ENCODE results near the gene CNST.
"Not testable (repeated sequence)": the region's sequence is repeated elsewhere in the genome, so short reads cannot be mapped to it uniquely, and the experiment has no call there.

CNST gene

DNA sequence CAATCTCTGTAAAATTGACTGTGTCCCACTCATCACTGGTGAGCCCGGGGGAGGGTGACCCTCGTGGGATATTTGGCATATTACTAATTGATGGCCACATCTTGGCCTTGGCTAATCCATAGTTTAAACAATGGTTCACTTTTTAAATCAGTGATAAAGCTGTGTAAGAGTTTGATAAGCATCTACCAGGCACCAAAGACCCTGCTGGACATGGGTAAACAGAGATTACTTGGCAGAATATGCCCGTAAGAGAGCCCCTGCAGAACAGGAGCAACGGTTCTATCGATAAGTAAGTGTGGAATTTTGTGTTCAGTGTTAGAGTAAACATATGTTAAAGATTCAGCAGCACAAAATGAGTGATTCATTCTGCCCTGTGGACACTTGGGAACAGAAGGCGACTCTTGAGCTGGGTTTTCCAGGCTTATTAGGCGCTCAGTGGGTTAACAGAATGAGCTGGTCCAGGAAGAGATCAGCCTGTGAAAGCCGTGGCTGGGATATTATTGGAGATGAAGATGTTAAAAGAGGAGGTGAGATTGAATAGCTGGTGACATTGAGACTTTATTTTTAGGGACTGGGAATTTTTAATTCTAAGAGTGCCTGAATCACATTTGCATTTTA, 55.9 kb downstream of the CNST start:
- ATAC-seq = no peak

DNA sequence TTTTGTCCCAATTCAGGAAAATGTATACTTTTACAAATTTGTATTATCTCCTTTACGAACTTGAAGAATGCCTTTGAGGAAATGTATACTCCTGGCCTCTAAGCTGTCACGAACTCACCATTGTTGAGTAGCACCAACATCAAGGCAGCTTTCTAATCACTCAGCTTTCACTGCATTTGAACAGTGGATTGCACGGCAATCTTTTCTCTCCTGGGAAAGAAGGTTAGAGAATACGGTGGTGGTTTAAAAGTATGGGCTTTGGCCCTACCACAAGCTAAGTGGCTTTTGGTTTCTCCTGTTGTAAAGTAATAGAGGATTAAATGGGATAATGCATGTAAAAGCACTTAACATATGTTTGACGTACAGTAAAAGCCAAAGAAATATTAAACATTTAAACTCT, 57.8 kb downstream of the CNST start:
- no peak for ATAC-seq

DNA sequence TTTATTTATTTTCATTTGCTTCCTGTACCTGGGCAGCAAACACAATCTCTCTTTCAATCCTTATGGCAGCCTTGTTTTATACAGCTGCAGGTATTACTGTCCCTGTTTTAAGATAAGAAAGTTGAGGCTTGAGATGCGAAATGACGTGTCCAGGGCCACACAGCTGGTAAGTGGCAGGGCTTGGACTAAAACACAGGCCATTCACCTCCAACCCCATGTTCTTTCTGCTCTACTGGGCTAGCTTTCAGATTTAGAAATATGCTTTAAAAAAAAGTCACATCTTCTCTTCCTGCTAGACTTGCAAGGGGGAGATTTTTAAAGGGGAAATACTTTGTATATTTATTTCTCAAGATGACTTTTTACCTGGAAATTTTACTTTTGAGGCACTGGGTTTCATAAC, 62.8 kb downstream of the CNST start:
- peak; percentile 9 to 45 for ATAC-seq

DNA sequence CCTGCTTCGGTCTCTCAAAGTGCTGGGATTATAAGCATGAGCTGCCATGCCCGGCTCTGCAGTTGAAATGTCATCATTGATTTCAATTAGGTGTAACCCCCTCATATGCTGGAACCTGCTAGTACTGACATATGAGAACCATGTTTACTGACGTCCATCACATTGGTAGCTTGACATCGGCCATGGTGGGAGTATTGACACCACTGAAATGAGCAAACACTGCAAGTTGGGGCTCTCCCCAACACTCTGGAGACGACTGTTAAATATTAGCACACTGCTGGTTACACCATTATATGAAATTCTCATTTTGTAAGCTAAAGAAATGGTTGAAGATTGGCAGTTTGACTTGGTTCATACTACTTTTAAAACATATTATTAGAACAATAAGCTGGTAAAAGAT, 63.7 kb downstream of the CNST start:
- ATAC-seq = peak in 1 of 2 donors; percentile 28

DNA sequence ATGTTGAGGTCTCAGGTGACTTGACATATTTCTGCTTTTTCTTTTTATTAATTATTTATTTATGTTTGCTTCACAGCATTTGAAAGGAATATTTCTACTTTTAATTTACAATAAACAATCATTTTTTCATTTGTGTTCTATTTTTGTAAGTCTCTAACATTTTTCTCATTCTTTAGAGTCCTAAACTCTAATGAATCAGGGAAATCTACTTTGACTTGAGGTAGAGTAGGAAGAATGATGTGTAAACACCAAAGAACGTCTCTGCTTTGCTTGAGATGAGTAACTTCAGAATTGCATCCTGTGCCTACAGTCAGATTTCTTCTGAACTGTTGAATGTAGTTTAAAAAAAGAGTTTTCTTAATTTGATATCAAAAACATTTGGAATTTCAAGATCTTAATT, 65.2 kb downstream of the CNST start:
- ATAC-seq = no peak

DNA sequence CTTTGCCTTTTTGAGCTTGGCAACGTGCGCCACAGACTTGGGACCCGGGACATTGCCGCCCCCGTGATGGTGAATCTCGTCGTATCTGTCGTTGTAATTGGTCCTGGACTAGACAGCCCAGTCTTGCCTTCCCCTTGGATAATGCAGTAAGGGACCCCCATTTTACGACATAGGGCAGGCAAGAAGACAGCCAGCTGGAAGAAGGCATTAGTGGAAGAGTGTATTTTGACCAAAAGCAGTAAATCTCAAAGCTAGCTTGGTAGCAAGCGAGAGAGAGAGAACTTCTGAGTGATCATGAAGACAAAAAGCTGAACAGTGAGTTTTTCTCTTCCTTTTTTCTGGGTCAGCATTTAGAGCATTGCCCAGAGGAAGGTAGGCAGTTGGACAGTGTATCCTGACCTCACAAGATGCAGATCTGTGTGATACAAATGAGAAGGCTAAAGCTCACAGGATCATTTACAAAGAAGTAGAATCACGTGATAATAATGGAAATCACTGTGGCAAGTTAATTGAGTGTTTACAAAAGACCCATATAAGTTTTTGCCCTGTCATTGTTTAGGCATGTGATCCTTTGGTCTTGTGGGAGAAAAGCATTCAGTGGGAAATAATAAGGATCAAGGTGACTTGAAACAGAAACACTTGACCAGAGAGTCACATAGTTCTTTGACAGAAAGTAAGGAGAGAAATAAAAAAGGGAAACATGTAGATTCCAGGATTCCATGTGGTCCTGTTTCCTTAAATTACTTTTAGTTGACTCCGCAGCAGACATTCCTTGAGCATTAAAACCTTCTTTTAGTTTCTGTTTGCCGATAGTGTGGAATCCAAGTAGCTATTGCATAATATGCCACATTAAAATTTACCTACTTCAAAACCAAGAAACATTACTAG, 66.3 kb downstream of the CNST start:
- ATAC-seq = no peak

DNA sequence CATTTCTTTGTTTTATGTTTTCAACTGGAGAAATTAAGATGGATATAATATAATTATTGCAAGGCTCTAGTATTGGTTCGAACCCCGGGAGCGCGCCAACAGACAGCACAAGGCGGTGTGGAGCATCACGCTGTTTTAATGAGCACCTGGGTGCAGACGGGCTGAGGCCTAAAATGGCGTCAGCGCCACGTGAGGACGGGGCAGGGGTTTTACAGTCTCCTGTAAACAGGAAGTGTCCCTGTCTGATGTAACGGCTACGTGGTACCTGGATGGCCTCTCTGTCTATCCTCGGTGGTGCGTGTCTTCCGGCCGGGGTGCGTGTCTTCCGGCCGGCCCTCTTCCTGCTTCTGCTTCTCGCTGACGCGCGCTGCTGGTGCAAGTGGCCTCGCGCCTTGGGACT, 68.4 kb downstream of the CNST start:
- ATAC-seq = not testable (repeated sequence)

DNA sequence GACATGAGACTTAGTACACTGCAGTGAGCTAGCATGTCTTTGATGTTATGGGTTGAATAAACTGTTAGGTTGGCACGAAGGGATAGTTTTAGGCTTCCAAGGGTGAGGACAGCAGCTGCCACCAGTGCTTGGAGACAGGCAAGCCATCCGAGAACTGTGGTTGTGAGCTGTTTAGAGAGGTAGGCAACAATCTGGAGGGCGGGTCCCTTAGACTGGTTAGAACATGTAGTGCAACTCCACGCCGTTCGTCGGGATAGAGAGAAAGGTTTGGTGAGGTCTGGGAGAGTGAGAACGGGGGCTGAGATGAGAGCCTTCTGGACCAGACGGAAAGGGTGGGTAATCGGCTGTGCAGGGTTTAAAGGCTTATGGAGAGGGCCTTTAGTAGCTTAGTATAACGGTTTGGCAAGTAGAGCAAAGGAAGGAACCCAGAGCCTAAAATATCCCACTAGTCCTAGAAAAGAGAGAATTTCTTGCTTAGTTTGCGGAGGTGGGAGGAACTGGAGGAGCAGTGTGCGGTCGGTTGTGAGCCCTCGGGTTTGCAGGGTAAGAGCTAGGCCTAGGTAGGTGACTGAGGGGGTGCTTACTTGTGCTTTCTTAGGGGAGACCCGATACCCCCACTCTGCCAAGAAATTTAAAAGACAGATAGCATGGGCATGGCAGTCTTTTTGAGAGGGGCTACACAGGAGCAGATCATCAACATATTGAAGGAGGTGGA, 72.8 kb downstream of the CNST start:
- no peak for ATAC-seq

DNA sequence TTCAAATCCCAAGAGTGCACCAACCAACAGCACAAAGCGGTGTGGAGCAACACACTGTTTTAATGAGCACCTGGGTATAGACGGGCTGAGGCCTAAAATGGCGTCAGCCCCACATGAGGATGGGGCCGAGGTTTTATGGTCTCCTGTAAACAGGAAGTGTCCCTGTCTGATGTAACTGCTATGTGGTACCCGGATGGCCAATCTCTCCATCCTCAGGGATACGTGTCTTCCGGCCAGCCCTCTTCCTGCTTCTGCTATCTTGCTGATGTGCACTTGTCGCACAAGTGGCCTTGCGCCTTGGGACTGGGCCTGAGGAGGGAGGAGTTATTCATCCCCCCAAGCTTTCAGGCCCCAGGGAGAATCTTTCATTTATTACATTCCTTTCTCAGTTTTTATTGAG, 73.5 kb downstream of the CNST start:
- no peak for ATAC-seq

DNA sequence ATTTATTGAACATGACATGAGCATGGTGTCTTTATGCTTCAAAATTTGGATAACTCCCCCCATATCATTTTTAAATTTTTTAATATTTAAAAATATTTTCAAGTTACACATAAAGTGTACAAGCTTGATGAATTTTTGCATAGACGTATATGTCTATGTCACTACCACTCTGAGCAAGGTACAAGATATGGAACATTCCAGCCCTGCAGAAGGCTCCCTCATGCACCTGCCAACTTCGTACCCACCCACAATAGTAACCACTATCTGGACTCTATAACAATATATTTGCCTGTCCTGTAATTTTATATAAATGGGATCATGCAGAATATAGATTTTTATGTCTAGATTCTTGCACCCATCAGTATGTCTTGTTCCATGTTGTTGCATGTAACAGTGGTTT, 74.5 kb downstream of the CNST start:
- no peak for ATAC-seq

DNA sequence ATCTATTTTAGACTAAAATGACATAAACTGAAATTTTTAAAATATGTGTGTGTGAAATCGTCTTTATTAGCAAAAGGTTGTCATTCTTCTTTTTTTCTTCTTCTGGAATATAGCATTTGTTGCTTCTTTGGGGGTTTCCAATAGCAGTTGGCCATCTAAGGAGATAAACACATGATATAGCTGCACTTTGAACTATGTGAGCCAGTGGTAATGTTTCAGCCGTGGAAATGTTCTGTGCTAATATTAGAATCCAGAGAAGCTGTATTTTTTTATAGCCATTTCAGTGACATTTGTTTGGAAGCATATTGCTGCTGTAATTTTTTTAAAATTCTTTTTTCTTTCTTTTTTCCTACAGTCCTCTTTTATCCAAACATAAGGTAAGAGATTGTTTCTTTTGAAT, 75.1 kb downstream of the CNST start:
- no peak for ATAC-seq

DNA sequence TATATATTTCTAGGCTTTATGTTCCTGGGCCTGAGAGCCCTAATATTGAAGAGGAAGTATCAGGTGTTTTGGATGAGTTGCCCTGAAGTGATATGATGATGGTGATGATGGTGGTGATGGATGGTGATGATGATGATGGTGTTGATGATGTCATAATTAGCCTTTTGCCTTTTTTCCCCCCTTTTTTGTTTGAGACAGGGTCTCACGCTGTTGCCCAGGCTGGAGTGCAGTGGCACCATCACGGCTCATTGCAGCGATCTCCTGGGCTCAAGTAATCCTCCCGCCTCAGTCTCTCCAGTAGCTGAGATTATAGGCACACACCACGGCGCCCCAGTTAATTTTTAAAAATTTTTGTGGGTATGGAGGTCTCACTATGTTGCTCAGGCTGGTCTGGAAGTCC, 76.5 kb downstream of the CNST start:
- ATAC-seq = no peak

DNA sequence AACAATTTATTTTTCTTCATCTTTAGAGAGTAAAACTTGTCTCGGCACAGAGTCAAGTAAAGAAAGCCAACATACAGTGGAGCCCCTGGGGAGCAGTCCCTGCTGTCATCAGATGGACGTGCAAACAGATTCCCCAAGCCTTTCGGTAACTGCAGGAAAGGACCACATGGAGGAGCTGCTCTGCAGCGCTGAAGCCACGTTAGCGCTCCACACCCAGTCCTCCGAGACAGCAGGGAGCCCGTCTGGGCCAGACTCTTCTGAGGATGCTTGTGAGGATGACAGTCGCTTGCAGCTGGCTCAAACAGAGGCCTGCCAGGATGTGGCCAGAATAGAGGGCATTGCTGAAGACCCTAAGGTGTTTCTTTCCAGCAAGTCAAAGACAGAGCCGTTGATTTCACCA, 80.9 kb downstream of the CNST start:
- ATAC-seq = no peak

DNA sequence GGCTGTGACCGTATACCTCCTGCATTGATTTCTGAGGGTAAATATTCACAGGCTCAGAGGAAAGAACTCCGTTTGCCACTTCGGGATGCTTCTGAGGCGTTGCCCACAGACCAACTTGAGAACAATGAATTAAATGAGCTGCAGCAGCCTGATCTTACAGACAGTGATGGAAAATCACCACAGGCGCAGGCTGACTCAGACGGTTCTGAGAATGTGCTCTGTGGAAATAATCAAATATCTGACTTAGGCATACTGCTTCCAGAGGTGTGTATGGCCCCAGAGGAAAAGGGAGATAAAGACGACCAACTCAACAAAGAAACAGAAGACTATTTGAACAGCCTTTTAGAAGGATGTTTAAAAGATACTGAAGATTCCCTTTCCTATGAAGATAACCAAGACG, 81.3 kb downstream of the CNST start:
- no peak for ATAC-seq

DNA sequence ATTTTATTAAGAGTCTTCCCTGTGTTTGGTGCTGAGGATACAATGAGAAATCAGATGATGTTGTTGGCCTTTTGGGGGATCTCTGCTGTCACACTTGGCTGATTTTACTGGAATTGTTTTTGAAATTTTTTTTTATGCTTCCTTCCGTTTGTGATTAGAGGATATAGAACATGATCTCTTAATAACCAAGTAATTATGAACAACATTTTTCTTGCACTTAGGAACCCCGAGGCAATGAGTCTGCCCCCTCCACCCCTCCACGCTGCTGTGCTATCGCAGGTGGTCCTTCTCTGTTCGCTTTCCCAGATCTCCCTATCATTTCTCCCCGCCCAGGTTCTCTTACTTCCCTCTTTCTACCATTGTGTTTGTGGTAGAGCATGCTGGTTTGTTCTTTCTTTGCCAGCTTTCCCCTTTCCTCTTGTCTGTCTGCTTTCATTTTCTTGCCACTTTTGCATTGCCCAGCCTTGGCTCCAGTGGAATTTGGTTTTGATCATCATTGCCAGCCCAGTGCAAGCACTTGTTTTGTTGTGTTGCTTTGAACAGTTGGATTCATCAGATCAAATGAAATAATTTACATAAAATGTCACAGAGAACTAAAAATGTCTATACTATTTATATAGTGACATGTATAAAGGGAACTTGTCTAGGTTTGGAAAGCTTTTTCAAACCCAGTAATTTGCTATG, 84.9 kb downstream of the CNST start:
- ATAC-seq = no peak

DNA sequence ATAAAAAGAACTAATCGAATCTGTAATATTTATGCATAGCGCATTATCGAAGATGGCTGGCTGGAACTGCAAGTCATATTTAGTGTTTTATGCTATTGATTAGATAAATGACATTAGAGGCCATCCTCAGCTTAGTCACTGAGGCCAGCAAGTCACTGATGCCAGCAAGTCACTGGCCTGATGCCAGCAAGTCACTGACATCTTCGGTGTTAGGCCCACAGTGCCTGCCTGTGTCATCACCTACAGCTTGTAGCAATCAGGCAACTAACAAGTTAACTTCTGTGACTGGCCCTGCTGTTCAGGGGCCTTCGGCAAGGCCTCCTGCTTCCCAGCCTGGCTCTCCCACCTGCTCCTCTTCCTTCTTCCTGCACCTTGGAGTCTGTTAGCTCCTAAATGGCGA, 92.3 kb downstream of the CNST start:
- no peak for ATAC-seq

DNA sequence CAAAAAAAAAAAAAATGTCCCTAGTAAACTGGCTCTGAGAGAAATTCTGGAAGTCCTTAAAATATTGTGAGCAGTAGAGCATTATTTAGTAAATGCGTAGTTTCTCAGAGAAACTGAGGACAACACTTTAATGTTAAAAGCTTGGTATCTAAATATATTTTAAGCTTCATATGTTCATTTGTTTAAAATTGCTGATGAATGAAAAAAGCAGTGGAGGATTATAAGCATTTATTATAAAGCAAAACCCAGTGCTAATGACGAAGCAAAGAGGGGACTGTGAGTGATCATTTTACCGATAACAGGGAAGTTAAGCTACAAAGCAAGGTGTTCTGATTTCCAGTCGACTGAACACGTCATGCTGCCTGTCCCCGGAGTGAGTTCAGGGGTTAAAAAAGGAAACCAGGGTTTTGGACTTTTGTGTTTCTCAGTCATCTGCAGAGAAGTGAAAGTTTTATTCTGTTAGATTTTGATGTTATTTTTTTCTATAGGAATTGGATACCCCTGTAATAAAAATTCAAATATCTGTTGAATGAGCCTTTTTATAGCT, 93.4 kb downstream of the CNST start:
- no peak for ATAC-seq

DNA sequence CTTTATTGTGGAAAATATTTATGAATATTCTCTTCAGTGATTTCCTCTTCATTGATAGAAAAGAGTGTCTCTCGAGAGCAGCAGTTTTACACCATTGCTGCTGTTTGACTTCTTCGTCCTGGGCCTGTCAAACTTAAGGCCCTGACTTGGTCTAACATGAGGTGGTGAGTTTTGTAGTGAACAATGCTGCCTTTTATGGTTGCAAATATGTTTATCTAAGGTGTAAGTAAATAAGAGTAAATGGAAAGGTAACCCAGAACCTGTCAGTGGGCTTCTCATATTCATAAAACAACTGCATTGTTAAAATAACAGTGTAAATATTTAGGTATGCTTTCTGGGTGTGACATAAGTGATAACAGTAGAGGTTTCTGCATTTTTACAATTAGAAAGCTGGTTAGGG, 95.2 kb downstream of the CNST start:
- no peak for ATAC-seq

DNA sequence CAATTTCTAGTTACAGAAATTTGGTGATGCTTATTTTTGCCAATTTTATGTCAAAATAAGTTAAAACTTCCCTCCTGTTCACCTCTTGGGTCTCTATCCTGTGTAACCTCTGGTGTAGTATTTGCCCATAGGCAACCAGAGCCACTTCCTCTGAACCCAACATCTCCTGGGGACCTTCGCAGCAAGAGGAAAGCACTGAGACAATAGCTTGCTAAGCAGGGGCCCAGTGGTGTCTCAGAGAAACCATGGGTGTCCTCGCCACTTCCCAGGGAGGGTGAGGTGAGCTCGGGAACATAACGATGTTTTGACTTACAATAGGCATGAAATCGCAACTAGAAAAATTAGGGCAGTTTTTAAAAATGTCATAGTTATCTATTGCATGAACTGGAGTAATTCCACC, 101.5 kb downstream of the CNST start:
- ATAC-seq = no peak

DNA sequence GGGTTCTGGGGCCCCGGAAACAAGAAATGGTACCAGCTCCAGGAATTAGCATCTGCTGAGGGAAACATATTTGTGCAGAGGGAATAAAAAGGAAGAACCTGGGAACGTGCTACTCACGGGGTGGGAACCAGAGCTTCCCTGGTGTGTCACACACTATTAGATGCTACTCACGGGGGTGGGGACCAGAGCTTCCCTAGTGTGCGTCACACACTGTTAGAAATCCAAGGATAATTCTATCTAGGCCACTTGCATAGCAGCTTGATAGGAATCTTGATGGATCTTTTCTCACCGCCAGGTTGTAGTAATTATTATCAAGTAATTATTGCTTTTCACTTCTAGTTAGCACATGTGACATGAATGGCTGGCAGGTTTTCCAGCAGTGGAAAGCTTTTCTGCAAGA, 103.4 kb downstream of the CNST start:
- no peak for ATAC-seq

DNA sequence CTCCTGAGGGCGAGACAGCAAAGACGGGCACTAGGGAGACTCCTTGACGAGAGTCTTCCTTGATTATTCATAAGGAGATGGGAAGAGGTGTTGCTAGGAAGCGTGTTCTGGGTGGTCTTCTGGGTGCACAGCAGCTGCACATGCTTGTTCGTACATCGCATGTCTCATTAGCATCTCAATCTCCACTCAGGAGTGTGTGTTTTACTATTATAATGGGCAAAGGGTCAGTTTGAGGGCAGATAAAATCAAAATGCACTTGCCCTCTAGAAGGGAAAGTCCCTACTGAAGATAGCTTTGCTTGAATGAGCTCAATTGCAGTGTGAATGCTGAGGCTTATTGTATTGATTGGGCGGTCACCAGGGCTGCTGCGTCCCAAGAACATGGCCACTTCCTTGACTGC, 107.8 kb downstream of the CNST start:
- no peak for ATAC-seq

DNA sequence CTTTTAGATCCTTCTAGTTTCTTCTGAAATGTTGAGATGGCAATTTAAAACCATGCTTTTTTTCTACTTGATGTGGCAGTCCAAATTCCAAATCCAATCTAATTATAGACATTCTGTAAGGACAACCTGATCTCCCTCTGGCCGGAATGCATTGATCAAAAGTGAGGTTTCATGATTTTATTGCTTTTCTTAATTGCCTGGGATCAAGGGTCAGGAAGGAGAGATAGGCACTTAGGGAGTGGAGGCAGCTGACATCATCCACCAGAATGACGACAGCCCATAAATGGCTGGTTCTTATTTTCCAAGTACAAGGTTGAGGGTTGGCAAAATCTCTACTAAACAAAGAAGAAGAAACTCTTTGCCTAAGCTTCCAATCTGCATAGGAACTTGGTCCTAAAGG, 111.6 kb downstream of the CNST start:
- no peak for ATAC-seq
